Fibroblast of mammary gland (primary cell): ENCODE results near the gene PRSS21.

Experiments used
- DNase-seq: peaks from one replicate; pipeline ENCODE4 v3.0.0-alpha.2; 2010; ENCODE audit warnings: low read depth
- H3K4me3 ChIP-seq: 2 replicates; pipeline ENCODE4 v1.5.1; 2011; ENCODE audit warnings: low read depth, mild to moderate bottlenecking, low read length, moderate library complexity; ENCODE audit not compliant: control insufficient read depth
- CTCF ChIP-seq: conservative IDR thresholded peaks from 2 replicates; pipeline ENCODE4 v1.5.1; 2011; ENCODE audit warnings: low read depth, low read length, inconsistent platforms; ENCODE audit not compliant: control insufficient read depth, insufficient read depth

PRSS21 gene

GRCh38 chr16:2814551-2815298 is 2.3 kb upstream of the PRSS21 start:
- DNase-seq: no peak
- TF ChIP-seq CTCF: no peak

GRCh38 chr16:2815299-2815771 is 1.7 kb upstream of the PRSS21 start:
- H3K4me3 ChIP-seq: no peak overlapping the region
- no peak for DNase-seq
- no peak for TF ChIP-seq CTCF

More at GRCh38 chr16:2814551-2815298, 2.3 kb upstream of the PRSS21 start:
- no peak overlapping the region for H3K4me3 ChIP-seq

- H3K4me3 ChIP-seq: no peak overlapping the region
- DNase-seq: no peak
- TF ChIP-seq CTCF: no peak
These were observed 569 bp downstream of the PRSS21 start for GRCh38 chr16:2817340-2818271.

GRCh38 chr16:2818272-2818876 is 1.3 kb downstream of the PRSS21 start:
- TF ChIP-seq CTCF: no peak
- no peak for DNase-seq
- no peak overlapping the region for H3K4me3 ChIP-seq

GRCh38 chr16:2819179-2819938 is 2.3 kb downstream of the PRSS21 start:
- no peak overlapping the region for H3K4me3 ChIP-seq
- TF ChIP-seq CTCF: no peak
- no peak for DNase-seq

GRCh38 chr16:2819939-2820835 is 3.1 kb downstream of the PRSS21 start:
- no peak for TF ChIP-seq CTCF
- H3K4me3 ChIP-seq: no peak overlapping the region
- DNase-seq: no peak
